Measurements from ENCODE around the gene PRXL2B.

GRCh38 chr1:2602311-2602835, 15.8 kb downstream of the PRXL2B start:
- no peak for TF ChIP-seq CTCF (IDR thresholded peaks at IDR 0.05)
- no peak for TF ChIP-seq POLR2A (IDR thresholded peaks at IDR 0.05)
